Small intestine (tissue), 16 donors: ENCODE measurements around the gene ACD. TPM values are rescaled to one million over a fixed set of nuclear protein-coding genes. Genes with fewer than 3 reads are reported as not detected.

Experiments used
- DNase-seq, 2 donors: peaks; one replicate each; pipeline versions ENCODE4 v3.0.0 to v3.0.0-alpha.2; 2013
- FAIRE-seq: peaks from 2 replicates; lab custom pipeline; 2012; peaks lifted over from hg19 to GRCh38; lab: Jason Lieb, UNC
- H3K27ac ChIP-seq, 3 donors: one replicate each; pipeline ENCODE4 v1.5.1; 2013; ENCODE audit warnings: low read length in 2 of 3, mild to moderate bottlenecking in 2 of 3, control low read depth in 1 of 3, inconsistent platforms in 1 of 3, low read depth in 1 of 3, moderate library complexity in 1 of 3
- H3K27me3 ChIP-seq, 3 donors: one replicate each; pipeline ENCODE4 v1.6.1; 2013; ENCODE audit warnings: low read length in 3 of 3, inconsistent platforms in 1 of 3; ENCODE audit not compliant: control insufficient read depth in 3 of 3, insufficient read depth in 3 of 3
- H3K36me3 ChIP-seq, 3 donors: one replicate each; pipeline ENCODE4 v1.6.1; 2013; ENCODE audit warnings: low read length in 3 of 3, inconsistent platforms in 1 of 3, low read depth in 1 of 3, mild to moderate bottlenecking in 1 of 3, moderate library complexity in 1 of 3; ENCODE audit not compliant: control insufficient read depth in 3 of 3, insufficient read depth in 2 of 3
- H3K4me1 ChIP-seq, 3 donors: one replicate each; pipeline ENCODE4 v1.6.1; 2013; ENCODE audit warnings: low read length in 2 of 3, inconsistent platforms in 1 of 3, low read depth in 1 of 3, mild to moderate bottlenecking in 1 of 3, moderate library complexity in 1 of 3; ENCODE audit not compliant: control insufficient read depth in 3 of 3, insufficient read depth in 2 of 3
- H3K4me3 ChIP-seq, 3 donors: one replicate each; pipeline ENCODE4 v1.5.1; 2013; ENCODE audit warnings: low read length in 3 of 3, control low read depth in 1 of 3, inconsistent platforms in 1 of 3, low read depth in 1 of 3, mild to moderate bottlenecking in 1 of 3, moderate library complexity in 1 of 3
- H3K9me3 ChIP-seq, 2 donors: one replicate each; pipeline ENCODE4 v1.6.1; 2013; ENCODE audit warnings: low read depth in 1 of 2, low read length in 1 of 2; ENCODE audit not compliant: control insufficient read depth in 2 of 2, insufficient read depth in 1 of 2
- WGBS, 3 donors: extraction: QIAGEN DNeasy Blood & Tissue Kit; methylation state at CpG; one replicate each; pipeline ENCODE4 v1.1.7; 2013; 5-methylcytosine and 5-hydroxymethylcytosine counted together
- long read RNA-seq, 10 donors: transcript quantifications; one replicate each; lab custom pipeline, GENCODE V29; 2026
- polyA plus RNA-seq, 4 donors: library from polyadenylated mRNA; stranded (reverse) in 3 of 4; unstranded in 1 of 4; fragments of 200-250 nt in 3 of 4; fragments of 120-200 nt in 1 of 4; gene quantifications; one replicate each; pipeline versions ENCODE4 v1.2.1 to v1.2.3, GENCODE V29; 2013
- donor health status: healthy with polysubstance abuse.
- donor health status: control.
- donor health status: control.
- donor health status: Bipolar disorder and iron deficiency.
- donor health status: healthy.

ACD gene
- polyA plus RNA-seq: 10 to 100 TPM in 3 of 4 donors, 1 to 10 TPM in 1; 7.2 to 31.4 (median 13.7) TPM
- long read RNA-seq, donor 1: 0 reads
- long read RNA-seq, donor 2, partial matches to known transcripts: 0 of 1 reads
- long read RNA-seq, donor 2, other reads (novel, unspliced or antisense): 0 of 1 reads
- long read RNA-seq, donor 3, partial matches to known transcripts: 0 of 7 reads
- long read RNA-seq, donor 3, other reads (novel, unspliced or antisense): 0 of 7 reads
- long read RNA-seq, donor 4, partial matches to known transcripts: 0 of 2 reads
- long read RNA-seq, donor 4, other reads (novel, unspliced or antisense): 0 of 2 reads
- long read RNA-seq, donor 5, partial matches to known transcripts: 0 of 3 reads
- long read RNA-seq, donor 5, other reads (novel, unspliced or antisense): 0 of 3 reads
- long read RNA-seq, donor 6, transcript ACD-214 (12 exons, 2,065 nt): major isoform, 5 of 8 reads
- long read RNA-seq, donor 6, partial matches to known transcripts: 0 of 8 reads
- long read RNA-seq, donor 6, other reads (novel, unspliced or antisense): 0 of 8 reads
- long read RNA-seq, donor 7, transcript ACD-214 (12 exons, 2,065 nt): major isoform, 8 of 10 reads
- long read RNA-seq, donor 7, partial matches to known transcripts: 0 of 10 reads
- long read RNA-seq, donor 7, other reads (novel, unspliced or antisense): 0 of 10 reads
- long read RNA-seq, donor 8, partial matches to known transcripts: 0 of 2 reads
- long read RNA-seq, donor 8, other reads (novel, unspliced or antisense): 0 of 2 reads
- long read RNA-seq, donor 9: 0 reads
- long read RNA-seq, donor 10, partial matches to known transcripts: 0 of 3 reads
- long read RNA-seq, donor 10, other reads (novel, unspliced or antisense): 0 of 3 reads

GRCh38 chr16:67659675-67660563 is at the start of gene ACD:
Gene ACD, minus strand, starts transcription at chr16:67660260. Its CDS starts 40 bp downstream, at chr16:67660220.
- Histone ChIP-seq H3K9me3 (no peaks in the 10 kb centered on the region), H3K4me1 (peaks cover 0 to 14% (median 0%) of the 10 kb centered on the region in 3 donors), H3K36me3 (peaks cover 0 to 50% (median 2%) of the 10 kb centered on the region in 3 donors), H3K27me3 (peaks cover 0 to 6% (median 0%) of the 10 kb centered on the region in 3 donors), H3K27ac (peak within 1 kb of the TSS; percentile 87 to 99 (median 98)), H3K4me3 (peak within 1 kb of the TSS; percentile 74 to 99 (median 80))
- WGBS, 3 donors: 0% methylated on average over 70 to 83 of the region's 83 CpGs
- no peak for FAIRE-seq
- DNase-seq: peak; percentile 93 to 96

- no peak overlapping the region for H3K27ac ChIP-seq
- DNase-seq: no peak
- WGBS, 3 donors: 96 to 100% (median 100%) methylated on average over 1 of the region's 1 CpG
- H3K36me3 ChIP-seq: no peaks in the 10 kb centered on the region
- no peaks in the 10 kb centered on the region for H3K4me1 ChIP-seq
- peaks cover 0 to 71% (median 0%) of the 10 kb centered on the region in 3 donors for H3K27me3 ChIP-seq
- H3K9me3 ChIP-seq: no peaks in the 10 kb centered on the region
- no peak for FAIRE-seq
- no peak overlapping the region for H3K4me3 ChIP-seq
Observed at GRCh38 chr16:67709050-67709449, 49.0 kb upstream of the ACD start.

GRCh38 chr16:67708368-67708771 is 48.3 kb upstream of the ACD start:
- Histone ChIP-seq H3K4me1 (peaks cover 0 to 2% (median 0%) of the 10 kb centered on the region in 3 donors), H3K27ac (no peak overlapping the region), H3K4me3 (no peak overlapping the region), H3K9me3 (no peaks in the 10 kb centered on the region), H3K27me3 (peaks cover 0 to 69% (median 0%) of the 10 kb centered on the region in 3 donors), H3K36me3 (no peaks in the 10 kb centered on the region)
- 48 to 84% (median 70%) methylated on average over 2 of the region's 2 CpGs for WGBS, 3 donors
- no peak for DNase-seq
- no peak for FAIRE-seq

GRCh38 chr16:67707790-67708189 is 47.7 kb upstream of the ACD start:
- no peak overlapping the region for H3K4me3 ChIP-seq
- no peaks in the 10 kb centered on the region for H3K9me3 ChIP-seq
- peaks cover 0 to 67% (median 0%) of the 10 kb centered on the region in 3 donors for H3K27me3 ChIP-seq
- FAIRE-seq: no peak
- 98% methylated on average over 5 of the region's 5 CpGs for WGBS, 3 donors
- no peaks in the 10 kb centered on the region for H3K36me3 ChIP-seq
- no peak for DNase-seq
- no peak overlapping the region for H3K27ac ChIP-seq
- H3K4me1 ChIP-seq: peaks cover 0 to 2% (median 0%) of the 10 kb centered on the region in 3 donors

- Histone ChIP-seq H3K9me3 (no peaks in the 10 kb centered on the region), H3K4me3 (no peak overlapping the region), H3K27me3 (peaks cover 0 to 72% (median 0%) of the 10 kb centered on the region in 3 donors), H3K4me1 (peaks cover 0 to 2% (median 0%) of the 10 kb centered on the region in 3 donors), H3K36me3 (no peaks in the 10 kb centered on the region), H3K27ac (no peak overlapping the region)
- FAIRE-seq: no peak
- DNase-seq: no peak
- 86 to 98% (median 94%) methylated on average over 4 of the region's 4 CpGs for WGBS, 3 donors
Observed at GRCh38 chr16:67707210-67707609, 47.1 kb upstream of the ACD start.

GRCh38 chr16:67704110-67704509 is 44.0 kb upstream of the ACD start:
- no peak overlapping the region for H3K27ac ChIP-seq

GRCh38 chr16:67703626-67704025 is 43.6 kb upstream of the ACD start:
- peaks cover 0 to 45% (median 0%) of the 10 kb centered on the region in 3 donors for H3K27me3 ChIP-seq
- peaks cover 0 to 2% (median 0%) of the 10 kb centered on the region in 3 donors for H3K4me1 ChIP-seq
- no peak overlapping the region for H3K4me3 ChIP-seq
- WGBS, 3 donors: 68 to 72% (median 72%) methylated on average over 2 of the region's 2 CpGs
- FAIRE-seq (no peak), DNase-seq (no peak)
- peaks cover 0 to 10% of the 10 kb centered on the region in 2 donors for H3K9me3 ChIP-seq
- H3K27ac ChIP-seq: peak overlapping the region in 1 of 3 donors; percentile 34
- H3K36me3 ChIP-seq: no peaks in the 10 kb centered on the region

More at GRCh38 chr16:67704110-67704509, 44.0 kb upstream of the ACD start:
- Histone ChIP-seq H3K4me1 (peaks cover 0 to 2% (median 0%) of the 10 kb centered on the region in 3 donors), H3K27me3 (peaks cover 0 to 49% (median 0%) of the 10 kb centered on the region in 3 donors), H3K9me3 (peaks cover 0 to 8% of the 10 kb centered on the region in 2 donors), H3K4me3 (no peak overlapping the region), H3K36me3 (no peaks in the 10 kb centered on the region)
- no peak for DNase-seq
- WGBS, 3 donors: 85 to 89% (median 87%) methylated on average over 5 of the region's 5 CpGs
- no peak for FAIRE-seq
